ENCODE measurements around the gene NPAS3. TPM values are rescaled to one million over a fixed set of nuclear protein-coding genes. Genes with fewer than 3 reads are reported as not detected.

Gene NPAS3
- total and polyA plus RNA-seq, 2 of the 8 experiments (the other 6 are each of a cell fraction or from before 2014, with no cell fraction given) = 0.11 to 0.60 TPM

- H3K9ac ChIP-seq (replicated peaks in 1 of 4; ENCODE audit: extremely low read depth in 1 of 4, low read depth in 3 of 4, low read length in 3 of 4) = no peak overlapping the region
- FAIRE-seq = no peak
- POLR2A ChIA-PET (ENCODE audit: partially characterized antibody) = no interaction called here
- peak; percentile 18 to 26; a peak in 3 of 4 replicates for TF ChIP-seq RAD21 (IDR thresholded peaks at IDR 0.05 in 1 of 2, conservative IDR thresholded peaks at IDR 0.05 in 1 of 2; ENCODE audit: low read depth in 2 of 2, low read length in 2 of 2)
- TF ChIP-seq, protein P1, sequence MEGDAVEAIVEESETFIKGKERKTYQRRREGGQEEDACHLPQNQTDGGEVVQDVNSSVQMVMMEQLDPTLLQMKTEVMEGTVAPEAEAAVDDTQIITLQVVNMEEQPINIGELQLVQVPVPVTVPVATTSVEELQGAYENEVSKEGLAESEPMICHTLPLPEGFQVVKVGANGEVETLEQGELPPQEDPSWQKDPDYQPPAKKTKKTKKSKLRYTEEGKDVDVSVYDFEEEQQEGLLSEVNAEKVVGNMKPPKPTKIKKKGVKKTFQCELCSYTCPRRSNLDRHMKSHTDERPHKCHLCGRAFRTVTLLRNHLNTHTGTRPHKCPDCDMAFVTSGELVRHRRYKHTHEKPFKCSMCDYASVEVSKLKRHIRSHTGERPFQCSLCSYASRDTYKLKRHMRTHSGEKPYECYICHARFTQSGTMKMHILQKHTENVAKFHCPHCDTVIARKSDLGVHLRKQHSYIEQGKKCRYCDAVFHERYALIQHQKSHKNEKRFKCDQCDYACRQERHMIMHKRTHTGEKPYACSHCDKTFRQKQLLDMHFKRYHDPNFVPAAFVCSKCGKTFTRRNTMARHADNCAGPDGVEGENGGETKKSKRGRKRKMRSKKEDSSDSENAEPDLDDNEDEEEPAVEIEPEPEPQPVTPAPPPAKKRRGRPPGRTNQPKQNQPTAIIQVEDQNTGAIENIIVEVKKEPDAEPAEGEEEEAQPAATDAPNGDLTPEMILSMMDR (IDR thresholded peaks at IDR 0.05; ENCODE audit: control extremely low read depth in 1 of 3, insufficient read depth in 1 of 3, low read depth in 1 of 3, low read length in 3 of 3) = peak in 2 of 3 experiments; percentile 7 to 9; a peak in 1 of 4 replicates
- TF ChIP-seq CBX8 (IDR thresholded peaks at IDR 0.05; ENCODE audit: borderline replicate concordance, low read depth, low read length) = no peak
These were observed 123.1 kb downstream of the NPAS3 start for GRCh38 chr14:33061667-33062325.

More at GRCh38 chr14:33061667-33062325, 123.1 kb downstream of the NPAS3 start:
- Histone ChIP-seq H4K5ac (ENCODE audit: insufficient read length, low read depth, low read length) (no peak overlapping the region), H2BK20ac (ENCODE audit: low read length) (no peak overlapping the region), H4K20me1 (replicated peaks in 1 of 2; ENCODE audit: control insufficient read depth in 1 of 2, insufficient read depth in 2 of 2, low read length in 2 of 2) (no peaks in the 10 kb centered on the region), H3K14ac (ENCODE audit: insufficient read length) (no peak overlapping the region), H3K9me3 (ENCODE audit: insufficient read depth in 2 of 2, low read depth in 1 of 2, low read length in 1 of 2) (no peaks in the 10 kb centered on the region), H3K79me1 (ENCODE audit: low read depth, low read length) (no peaks in the 10 kb centered on the region), H3K4me3 (ENCODE audit: extremely low read depth in 1 of 4, insufficient read depth in 2 of 4, low read depth in 3 of 4, low read length in 4 of 4) (no peak overlapping the region), H2BK15ac (ENCODE audit: low read length) (no peak overlapping the region), H3K4me1 (replicated peaks in 1 of 4; ENCODE audit: control insufficient read depth in 3 of 4, insufficient read depth in 4 of 4, low read length in 3 of 4) (no peaks in the 10 kb centered on the region), H2AK5ac (ENCODE audit: low read depth, low read length) (no peak overlapping the region), H4K91ac (replicated peaks; ENCODE audit: insufficient read length, low read length) (no peak overlapping the region), H2BK12ac (ENCODE audit: low read depth, low read length) (peak overlapping the region; percentile 75; the same call in 1 of the 2 replicates), H3K23me2 (ENCODE audit: low read depth, low read length) (no peaks in the 10 kb centered on the region), H3K36me3 (ENCODE audit: control insufficient read depth in 2 of 4, insufficient read depth in 4 of 4, low read length in 3 of 4) (no peaks in the 10 kb centered on the region), H4K8ac (ENCODE audit: extremely low read depth, insufficient read depth, low read length) (no peak overlapping the region), H3K56ac (replicated peaks; ENCODE audit: insufficient read length, low read depth, low read length) (no peak overlapping the region), H3K27me3 (replicated peaks in 1 of 4; ENCODE audit: control insufficient read depth in 3 of 4, extremely low read depth in 1 of 4, insufficient read depth in 3 of 4, low read length in 3 of 4) (no peaks in the 10 kb centered on the region), H3K4me2 (ENCODE audit: insufficient read depth in 1 of 2, low read depth in 2 of 2, low read length in 2 of 2) (no peak overlapping the region), H2BK120ac (replicated peaks; ENCODE audit: low read depth, low read length) (no peak overlapping the region), H3K23ac (ENCODE audit: insufficient read length) (no peak overlapping the region), H3K27ac (ENCODE audit: low read depth, low read length) (no peak overlapping the region), H2AFZ (ENCODE audit: low read length) (no peak overlapping the region), H3K4ac (replicated peaks; ENCODE audit: insufficient read length, low read depth, low read length) (no peak overlapping the region), H3K18ac (ENCODE audit: extremely low read depth, low read length) (no peak overlapping the region), H2BK5ac (ENCODE audit: low read depth, low read length) (no peak overlapping the region), H3K79me2 (ENCODE audit: control insufficient read depth in 1 of 2, insufficient read depth in 2 of 2, low read length in 2 of 2) (no peaks in the 10 kb centered on the region)
- WGBS, 2 experiments (ENCODE audit: extremely low coverage in 1 of 2, insufficient coverage in 1 of 2, insufficient read length in 1 of 2, insufficient replicate concordance in 2 of 2, low coverage in 1 of 2, low lambda C conversion rate in 2 of 2, missing lambda C conversion rate in 1 of 2) = 93% methylated on average over 6 of the region's 6 CpGs; no CpG with 5 or more reads in 1 of the 2 experiments
- CTCF ChIA-PET (ENCODE audit: partially characterized antibody) = interaction anchor here (1.3 kb wide), 1 partner anchor 81 kb away, joined by 3 read pairs; no protein-coding TSS in a partner anchor
- no peak for DNase-seq (ENCODE audit: low read depth in 1 of 2, low spot score in 2 of 2)

Data from H1 (cell line).